Esophagus mucosa (tissue), 1 donor: ENCODE measurements around the gene ADGRV1. TPM values are rescaled to one million over a fixed set of nuclear protein-coding genes. Genes with fewer than 3 reads are reported as not detected.
"Not testable (repeated sequence)": the region's sequence is repeated elsewhere in the genome, so short reads cannot be mapped to it uniquely, and the experiment has no call there.

ENCODE experiments used
- ATAC-seq: fragments of 200-7000 bp; cut with Tn5 transposase; one replicate; pipeline ENCODE4 v1.9.1; 2020
- total RNA-seq: library from RNA; stranded (reverse); gene quantifications from one replicate; pipeline ENCODE4 v1.2.4, GENCODE V29; 2023
- donor health status: DM: yes; HTN: yes; CAD: no.

Gene ADGRV1
- total RNA-seq, 1 donor from 2014 or later, result 3.7 TPM

DNA sequence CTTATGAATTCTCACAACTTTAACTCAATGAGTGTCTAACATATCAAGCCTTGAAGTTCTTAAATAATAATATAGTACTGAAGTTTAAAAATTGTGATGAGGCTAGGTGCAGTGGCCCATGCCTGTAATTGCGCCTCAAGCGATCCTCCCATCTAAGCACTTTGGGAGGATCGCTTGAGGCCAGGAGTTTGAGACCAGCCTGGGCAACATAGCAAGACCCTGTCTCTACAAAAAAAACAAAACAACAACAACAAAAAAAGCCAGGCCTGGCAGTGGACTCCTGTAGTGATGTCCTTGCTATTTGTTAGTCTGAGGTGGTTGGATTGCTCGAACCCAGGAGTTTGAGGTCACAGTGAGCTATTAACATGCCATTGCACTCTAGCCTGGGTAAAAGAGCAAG lies 98.4 kb downstream of the ADGRV1 start:
- no peak for ATAC-seq

DNA sequence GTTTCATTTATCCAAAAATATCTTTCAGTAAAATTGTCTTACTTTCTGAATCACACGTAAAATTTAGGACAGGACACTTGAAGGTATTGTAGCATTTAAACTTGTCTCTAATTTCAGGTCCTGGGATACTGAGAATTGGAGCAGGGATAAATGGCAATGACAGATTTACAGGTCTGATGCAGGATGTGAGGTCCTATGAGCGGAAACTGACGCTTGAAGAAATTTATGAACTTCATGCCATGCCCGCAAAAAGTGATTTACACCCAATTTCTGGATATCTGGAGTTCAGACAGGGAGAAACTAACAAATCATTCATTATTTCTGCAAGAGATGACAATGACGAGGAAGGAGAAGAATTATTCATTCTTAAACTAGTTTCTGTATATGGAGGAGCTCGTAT lies 99.2 kb downstream of the ADGRV1 start:
- no peak for ATAC-seq

DNA sequence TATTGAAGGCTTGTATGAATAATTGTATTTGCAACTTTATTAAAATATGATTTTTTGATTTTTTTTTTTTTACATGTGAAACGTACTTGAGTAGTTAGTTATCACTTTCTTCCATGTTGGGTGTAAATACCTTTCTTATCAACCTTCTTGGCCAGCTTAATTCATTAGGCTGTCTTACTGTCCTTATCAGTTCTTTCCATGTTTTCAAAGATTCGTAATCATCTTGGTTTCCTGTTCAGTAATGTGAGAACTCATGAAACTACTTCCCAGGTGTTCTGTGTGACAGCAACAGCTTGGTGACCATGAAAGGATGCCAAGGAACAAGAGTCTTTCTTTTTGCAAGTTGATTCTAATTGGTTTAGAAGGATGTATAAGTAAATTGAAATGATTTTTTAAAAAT lies 100.0 kb downstream of the ADGRV1 start:
- no peak for ATAC-seq

DNA sequence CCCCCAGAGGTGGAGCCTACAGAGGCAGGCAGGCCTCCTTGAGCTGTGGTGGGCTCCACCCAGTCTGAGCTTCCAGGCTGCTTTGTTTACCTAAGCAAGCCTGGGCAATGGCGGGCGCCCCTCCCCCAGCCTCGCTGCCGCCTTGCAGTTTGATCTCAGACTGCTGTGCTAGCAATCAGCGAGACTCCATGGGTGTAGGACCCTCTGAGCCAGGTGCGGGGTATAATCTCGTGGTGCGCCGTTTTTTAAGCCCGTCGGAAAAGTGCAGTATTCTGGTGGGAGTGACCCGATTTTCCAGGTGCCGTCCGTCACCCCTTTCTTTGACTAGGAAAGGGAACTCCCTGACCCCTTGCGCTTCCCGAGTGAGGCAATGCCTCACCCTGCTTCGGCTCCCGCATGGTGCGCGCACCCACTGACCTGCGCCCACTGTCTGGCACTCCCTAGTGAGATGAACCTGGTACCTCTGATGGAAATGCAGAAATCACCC lies 109.5 kb downstream of the ADGRV1 start:
- ATAC-seq, result not testable (repeated sequence)

DNA sequence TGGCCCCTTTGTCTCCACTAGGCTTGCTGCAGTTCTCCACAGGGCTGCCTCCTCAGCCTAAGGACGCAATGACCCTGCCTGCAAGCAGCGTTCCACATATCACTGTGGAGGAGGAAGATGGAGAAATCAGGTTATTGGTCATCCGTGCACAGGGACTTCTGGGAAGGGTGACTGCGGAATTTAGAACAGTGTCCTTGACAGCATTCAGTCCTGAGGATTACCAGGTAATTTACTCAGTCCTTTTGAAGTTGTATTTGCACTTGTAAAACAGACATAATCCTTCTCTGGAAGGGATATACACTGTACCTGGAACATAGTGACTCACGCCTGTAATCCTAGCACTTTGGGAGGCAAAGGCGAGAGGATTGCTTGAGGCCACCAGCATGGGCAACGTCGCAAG lies 116.6 kb downstream of the ADGRV1 start:
- peak; percentile 53 for ATAC-seq

DNA sequence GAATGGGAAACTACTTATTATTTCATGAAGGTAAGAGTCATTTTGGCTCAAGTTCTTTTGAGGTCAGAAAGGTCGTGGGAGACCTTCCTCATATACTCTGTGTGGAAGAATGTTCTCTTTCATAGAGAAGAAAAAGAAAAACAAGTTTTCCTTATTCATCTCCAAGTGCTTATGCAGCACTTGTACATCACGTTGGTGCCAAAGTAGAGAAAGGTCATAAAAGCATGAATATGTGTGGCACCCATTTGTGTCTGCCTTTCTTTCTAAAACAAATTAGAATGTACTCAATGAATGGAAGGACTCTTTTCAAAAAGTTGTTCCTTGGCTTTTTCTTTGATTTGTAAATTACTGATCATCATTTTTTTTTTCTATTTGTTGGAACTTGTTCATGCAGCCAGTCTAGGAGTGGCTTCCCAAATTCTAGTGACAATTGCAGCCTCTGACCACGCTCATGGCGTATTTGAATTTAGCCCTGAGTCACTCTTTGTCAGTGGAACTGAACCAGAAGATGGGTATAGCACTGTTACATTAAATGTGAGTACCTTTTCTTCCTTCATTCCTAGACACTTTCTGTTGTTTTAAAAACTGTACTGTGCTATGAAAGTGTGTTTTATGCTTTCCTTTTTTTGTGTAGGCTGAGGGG lies 122.4 kb downstream of the ADGRV1 start:
- no peak for ATAC-seq

DNA sequence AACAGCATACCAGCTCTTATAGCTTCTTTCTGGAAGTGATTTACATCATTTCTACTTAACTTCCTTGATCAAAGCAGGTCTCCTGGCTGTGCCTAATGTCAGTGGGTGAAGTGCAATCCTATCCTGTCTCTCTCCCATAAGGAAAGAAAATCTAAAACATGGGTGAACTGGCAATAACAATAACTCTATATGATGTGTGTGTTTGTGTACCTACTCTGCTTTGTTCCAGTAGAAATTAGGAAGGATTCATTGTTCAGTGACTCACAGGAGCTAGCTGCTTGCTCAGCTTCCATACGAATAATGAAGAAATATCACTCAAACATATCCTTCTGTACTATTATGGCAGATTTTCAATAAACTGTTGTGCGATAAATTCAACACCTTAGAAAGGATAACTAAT lies 123.7 kb downstream of the ADGRV1 start:
- no peak for ATAC-seq

DNA sequence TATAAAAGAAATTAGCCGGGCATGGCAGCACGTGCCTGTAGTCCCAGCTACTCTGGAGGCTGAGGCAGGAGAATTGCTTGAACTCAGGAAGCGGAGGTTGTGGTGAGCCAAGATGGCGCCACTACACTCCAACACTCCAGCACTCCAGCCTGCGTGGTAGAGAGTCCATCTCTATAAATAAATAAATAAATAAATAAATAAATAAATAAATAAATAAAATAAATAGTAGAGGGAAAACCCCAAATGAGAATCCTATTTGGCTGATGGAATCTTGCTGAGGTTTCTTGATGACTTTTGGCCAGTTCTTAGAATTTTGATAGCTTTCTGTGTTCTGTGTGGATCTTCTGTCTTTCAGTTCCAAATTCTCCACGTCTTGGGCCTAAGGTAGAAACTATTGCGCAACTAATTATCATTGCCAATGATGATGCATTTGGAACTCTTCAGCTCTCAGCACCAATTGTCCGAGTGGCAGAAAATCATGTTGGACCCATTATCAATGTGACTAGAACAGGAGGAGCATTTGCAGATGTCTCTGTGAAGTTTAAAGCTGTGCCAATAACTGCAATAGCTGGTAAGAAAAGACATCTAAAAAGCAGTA lies 126.9 kb downstream of the ADGRV1 start:
- no peak for ATAC-seq

DNA sequence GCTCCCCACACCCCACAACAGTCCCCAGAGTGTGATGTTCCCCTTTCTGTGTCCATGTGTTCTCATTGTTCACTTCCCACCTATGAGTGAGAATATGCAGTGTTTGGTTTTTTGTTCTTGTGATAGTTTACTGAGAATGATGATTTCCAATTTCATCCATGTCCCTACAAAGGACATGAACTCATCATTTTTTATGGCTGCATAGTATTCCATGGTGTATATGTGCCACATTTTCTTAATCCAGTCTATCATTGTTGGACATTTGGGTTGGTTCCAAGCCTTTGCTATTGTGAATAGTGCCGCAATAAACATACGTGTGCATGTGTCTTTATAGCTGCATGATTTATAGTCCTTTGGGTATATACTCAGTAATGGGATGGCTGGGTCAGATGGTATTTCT lies 127.8 kb downstream of the ADGRV1 start:
- not testable (repeated sequence) for ATAC-seq

DNA sequence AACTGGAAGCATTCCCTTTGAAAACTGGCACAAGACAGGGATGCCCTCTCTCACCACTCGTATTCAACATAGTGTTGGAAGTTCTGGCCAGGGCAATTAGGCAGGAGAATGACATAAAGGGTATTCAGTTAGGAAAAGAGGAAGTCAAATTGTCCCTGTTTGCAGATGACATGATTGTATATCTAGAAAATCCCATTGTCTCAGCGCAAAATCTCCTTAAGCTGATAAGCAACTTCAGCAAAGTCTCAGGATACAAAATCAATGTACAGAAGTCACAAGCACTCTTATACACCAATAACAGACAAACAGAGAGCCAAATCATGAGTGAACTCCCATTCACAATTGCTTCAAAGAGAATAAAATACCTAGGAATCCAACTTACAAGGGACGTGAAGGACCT lies 128.9 kb downstream of the ADGRV1 start:
- ATAC-seq, result not testable (repeated sequence)

DNA sequence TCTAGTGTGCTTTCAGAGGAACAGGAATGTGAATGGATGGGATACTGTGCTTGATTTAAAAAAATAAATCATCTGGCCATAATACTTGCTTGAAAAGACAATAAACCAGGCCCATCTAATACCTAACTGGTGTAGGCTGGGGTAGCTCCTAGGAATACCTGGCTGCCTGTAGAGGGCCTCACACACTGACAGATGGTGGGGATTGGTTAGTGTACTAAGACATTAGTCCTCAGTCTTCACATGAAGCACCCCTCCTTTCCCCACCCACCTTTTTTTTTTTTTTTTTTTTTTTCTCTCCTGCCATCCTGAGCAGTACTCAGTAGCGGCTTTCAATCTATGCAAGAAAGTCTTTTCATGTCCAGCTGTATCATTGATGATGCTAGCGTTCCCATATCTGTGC lies 130.5 kb downstream of the ADGRV1 start:
- ATAC-seq, result no peak

DNA sequence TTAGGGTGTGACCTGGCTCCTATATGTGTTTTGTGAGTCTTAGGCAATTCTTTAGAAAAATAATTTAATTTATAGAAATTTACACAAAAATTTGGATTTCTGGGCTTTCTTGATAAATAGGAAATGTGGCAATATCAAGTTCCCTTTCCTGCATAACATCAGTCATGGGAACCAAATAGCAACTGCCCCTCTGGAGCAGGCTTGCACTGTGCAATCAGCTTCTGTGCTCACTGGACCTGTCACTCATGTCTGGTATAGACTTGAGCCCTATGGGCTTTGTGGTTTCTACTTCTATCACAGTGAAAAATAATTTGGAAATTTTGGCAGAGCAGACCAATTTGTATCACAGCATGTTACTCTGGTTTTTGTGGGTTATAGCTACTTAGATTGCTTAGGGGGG lies 131.7 kb downstream of the ADGRV1 start:
- ATAC-seq, result no peak

DNA sequence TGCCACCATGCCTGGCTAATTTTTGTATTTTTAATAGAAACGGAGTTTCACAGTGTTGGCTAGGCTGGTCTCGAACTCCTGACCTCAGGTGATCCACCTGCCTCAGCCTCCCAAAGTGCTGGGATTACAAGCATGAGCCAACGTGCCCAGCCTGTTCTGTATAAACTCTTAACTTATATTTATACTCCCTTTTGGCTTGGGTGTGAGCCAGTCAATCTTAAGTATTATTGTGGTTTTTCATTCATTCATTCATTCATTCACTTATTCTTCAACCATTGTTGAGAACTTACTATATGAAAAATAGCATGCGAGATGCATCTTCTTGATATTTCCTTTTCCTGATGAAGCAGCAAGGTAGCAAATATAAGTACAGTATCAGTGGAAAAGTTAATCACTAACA lies 132.9 kb downstream of the ADGRV1 start:
- ATAC-seq, result no peak

DNA sequence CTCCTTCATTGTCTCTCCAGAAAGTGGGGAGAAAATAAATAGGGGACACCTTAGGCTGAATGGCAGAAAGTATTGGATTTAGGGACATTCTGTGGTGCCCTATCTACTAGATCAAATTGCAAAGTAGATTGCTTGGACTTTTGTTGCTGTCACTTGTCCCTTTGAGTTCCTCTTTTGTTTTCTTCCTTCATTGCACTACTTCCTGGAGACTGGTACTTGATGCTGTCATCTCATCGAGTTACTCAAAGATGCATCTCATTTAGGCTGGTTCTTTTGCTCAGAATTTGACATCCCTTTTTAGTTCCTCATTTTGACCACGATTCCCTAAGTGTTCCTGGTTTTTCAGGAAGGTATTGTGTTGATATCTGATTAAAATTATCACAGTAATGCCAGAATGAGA lies 137.6 kb downstream of the ADGRV1 start:
- ATAC-seq, result no peak

DNA sequence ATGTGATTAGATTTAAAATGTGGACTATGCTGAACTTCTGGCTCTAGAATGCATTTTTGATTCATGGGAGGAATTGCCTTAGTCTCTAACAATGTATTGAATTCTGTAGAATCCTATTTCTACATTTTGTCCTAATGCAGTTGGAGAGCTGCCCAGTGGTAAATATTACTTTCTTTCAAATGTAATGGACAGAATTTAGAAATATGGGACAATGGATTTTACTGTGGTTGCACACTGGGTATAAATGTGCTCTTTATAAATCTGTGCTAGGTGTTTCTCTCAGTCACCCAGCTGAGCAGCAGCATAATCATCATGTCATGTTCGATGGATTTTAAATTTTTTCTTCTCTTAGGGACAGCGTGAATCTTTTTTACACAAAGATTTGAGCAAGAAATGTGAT lies 141.7 kb downstream of the ADGRV1 start:
- ATAC-seq, result no peak

DNA sequence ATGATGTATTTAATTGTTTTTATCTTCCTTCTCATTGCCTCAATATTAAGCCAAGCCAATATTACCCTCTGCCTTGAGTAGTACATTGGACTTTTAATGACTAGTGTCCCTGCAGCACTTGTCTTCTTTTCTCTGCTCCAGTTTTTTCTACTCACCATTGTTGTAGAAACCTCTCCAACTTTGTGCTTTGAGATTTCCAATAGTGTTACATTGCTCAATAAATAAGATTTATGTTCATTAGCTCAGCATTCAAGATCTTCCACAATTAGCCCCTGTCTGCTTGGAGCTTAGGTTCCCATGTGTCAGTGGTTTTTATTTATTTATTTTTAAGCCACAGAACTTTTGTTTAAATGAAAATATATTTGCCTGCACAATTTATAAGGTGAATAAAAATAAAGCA lies 145.3 kb downstream of the ADGRV1 start:
- ATAC-seq, result no peak

DNA sequence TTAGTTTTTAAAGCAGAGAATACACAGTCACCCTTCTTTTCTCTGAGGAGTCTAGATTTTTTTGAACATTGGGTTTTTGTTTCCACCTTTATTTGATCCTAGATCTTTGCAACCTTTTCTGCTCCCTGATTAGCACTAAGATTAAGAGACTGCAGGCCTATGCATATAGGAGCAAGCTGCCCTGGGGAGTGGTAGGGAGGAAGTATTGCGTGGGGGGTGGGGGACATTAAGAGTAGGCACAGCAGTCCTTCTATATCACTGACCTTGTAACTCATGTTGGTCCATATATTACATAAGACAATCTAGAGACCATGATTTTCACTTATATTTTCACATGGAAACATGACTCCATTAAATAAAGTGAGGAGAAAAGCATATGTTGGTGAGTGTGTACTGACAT lies 149.1 kb downstream of the ADGRV1 start:
- ATAC-seq, result no peak

DNA sequence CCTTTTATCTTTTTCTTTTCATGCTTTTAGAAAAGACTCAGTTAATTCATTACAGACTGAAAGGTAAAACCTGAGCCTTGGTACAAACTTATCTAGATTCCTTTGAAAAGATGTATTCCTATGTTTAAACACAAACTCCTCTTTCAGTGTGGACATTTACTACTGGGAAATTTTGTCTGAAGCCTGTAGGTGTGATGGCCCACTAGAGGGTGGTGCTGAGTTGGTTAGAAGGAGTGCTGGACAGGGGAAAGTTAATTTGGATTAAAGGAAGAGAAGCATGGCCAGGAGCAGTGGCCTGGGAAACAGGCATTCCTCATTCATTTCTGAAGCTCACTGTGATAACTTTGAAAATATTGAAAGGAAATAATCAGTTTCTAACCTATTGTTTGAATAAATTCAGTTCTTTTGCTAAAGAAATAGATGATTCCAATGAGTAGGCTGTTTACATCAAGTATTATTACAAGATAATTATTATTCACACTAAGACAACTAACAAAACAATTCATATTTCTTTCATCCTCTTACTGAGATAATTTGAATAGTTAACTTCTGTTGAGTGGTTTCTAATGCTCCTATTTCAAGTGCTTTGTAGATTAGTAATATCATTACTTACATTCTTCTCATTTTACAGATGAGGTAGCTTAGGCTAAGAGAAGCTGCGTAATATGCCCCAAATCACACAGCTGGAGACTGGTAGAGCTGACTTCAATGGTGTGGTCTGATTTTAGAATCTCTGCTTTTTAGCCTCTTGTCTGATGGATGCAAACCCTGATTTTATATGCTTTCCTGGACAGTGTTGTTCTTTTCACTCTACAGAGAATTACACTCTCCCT lies 150.9 kb downstream of the ADGRV1 start:
- peak; percentile 52 for ATAC-seq

DNA sequence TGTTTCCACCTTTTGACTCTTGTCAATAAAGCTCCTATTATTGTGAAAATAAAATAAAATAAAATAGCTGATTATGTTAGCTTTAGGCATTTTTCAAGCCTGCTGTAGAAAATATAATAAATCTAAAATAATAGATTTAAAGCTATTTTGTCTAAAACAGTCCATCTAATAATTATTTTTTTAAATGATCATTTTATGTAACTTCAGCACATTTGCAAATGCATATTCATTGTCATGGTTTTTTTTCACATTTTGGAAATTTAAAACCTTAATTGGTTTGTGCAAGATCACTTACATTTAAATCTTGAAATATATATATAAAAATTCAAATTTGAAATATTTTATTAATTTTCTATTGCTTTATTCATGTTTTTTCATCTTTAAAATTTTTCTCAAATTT lies 159.8 kb downstream of the ADGRV1 start:
- ATAC-seq, result no peak

DNA sequence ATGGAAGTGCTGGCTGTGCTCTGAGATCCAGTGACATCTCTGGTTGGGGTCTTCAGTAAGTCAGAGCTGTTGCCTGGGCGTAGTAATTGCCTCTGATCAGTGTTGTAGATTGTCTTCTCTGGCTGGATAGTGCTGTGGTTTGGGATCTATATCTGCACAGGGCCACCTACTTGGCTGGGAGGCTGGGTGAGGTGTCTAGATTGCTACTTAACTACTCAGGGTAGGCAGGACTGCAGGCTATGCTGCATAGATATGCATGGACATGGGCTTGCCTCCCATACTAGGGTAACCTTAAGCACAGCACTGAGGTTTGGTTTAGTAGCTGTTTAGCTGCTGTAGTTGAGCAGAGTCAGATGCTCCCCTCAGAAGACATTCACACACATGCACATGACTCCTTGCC lies 181.0 kb downstream of the ADGRV1 start:
- ATAC-seq, result no peak

DNA sequence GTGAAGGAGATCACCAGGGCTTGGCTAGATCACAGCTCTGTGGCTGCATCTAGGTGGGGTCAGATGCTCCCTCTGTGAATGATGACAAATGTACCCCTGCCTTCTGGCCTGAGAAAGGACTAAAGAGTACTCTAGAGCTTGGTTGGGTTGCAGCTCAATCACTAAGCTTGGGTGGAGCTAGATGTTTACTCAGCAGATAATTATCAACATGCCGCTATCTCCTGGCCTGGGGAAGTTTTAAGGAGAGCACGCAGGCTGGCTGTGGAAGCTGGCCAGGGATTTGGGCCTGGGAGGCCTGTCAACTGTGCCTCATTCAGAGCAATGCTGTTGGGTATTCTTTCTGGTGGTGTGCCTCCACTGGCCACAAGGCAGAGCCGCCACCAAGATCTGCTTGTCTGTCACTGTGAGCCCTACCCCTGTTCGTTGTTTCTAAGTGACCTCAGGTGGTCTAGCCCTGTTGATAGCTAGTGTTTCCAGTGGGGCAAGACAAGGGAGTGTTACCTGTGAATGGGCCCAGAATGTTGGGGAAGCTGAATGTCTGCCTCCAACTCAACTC lies 181.7 kb downstream of the ADGRV1 start:
- ATAC-seq, result no peak

DNA sequence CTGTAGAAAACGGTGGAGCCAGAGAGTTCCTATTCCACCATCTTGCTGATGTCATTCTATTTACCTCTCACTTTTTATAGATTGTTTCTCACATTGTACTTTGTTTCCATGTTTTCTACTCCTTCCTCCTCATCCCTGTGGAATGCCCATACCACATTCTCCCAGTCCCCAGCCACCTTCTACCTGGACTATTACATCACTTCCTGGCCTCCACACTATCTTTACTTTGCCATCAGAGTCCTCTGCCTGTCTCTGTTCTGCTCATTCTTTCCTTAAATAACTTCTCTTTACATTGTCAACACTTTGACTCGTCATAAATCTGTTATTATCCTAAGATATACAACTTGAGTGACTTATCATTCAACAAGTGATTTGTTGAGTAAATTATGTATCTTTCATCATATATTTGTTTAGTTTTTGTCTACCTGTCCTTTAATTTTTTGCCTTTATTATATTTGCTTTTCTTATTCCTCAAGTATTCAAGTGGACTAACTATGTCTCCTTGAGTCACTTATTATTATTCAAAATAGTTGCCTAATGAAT lies 182.5 kb downstream of the ADGRV1 start:
- no peak for ATAC-seq

DNA sequence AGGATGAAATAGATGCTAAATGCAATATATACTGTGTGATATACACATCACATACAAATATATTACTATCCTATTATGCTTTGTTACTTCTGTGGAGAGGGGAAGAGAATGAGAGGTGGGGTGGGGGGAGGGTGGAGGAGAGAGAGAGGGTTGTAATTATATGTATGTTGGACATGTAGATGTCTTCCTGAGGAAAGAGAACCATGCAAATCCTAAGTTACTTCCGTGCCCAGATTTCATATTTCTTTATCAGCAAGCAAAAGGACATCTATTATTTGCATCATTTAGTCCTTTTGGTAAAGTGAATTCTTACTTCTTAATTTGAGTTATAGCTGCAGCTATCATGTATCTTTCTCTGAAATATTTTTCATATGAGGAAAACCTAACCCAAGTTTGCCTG lies 187.5 kb downstream of the ADGRV1 start:
- ATAC-seq, result no peak
